GM12874 (cell line): ENCODE results near the gene FKBP2.

Experiments used
- CTCF ChIP-seq: IDR thresholded peaks from 2 replicates; pipeline ENCODE4 v1.5.1; 2011; ENCODE audit warnings: low read depth, mild to moderate bottlenecking, control low read depth, low read length, moderate library complexity; ENCODE audit not compliant: insufficient read depth

Gene FKBP2

GRCh38 chr11:64237484-64237951 lies 3.4 kb upstream of the FKBP2 start:
- TF ChIP-seq CTCF, result no peak

DNA sequence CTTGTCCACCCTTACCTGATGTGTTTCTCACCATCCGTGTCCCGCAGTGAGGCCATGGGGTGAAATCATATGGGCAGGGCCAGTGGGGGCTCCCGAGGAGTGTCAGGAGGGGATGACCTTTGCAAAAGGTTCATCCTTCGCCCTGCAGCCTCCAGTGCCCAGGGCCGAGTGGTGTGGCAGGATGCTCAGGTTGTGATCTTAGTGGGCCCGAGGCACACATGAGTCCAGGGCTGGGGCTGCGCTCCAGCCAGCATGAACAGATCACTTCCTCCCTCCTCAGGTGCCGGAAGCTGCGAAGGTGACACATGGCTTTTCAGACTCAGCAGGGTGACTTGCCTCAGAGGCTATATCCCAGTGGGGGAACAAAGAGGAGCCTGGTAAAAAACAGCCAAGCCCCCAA lies 2.8 kb upstream of the FKBP2 start:
- no peak for TF ChIP-seq CTCF

DNA sequence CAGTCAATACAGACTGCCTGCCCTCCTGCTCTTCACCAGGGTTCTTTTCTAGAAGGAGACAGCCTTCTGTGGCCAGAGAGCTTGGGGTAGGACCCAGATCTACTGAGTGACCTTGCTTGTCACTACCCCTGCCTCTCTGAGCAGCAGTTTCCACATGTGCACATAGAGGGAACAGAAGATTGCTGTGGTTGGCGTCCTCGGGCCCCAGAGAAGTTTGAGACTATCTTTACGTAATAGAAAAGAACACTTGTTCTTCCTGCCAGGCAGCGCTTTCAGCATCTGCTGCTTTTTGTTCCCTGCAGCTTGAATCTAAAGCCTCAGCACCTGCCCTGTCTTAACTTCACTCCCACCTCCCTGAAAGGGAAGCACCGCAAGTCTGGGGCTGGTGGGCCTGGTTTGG lies 1.9 kb upstream of the FKBP2 start:
- TF ChIP-seq CTCF, result no peak

GRCh38 chr11:64239662-64240434 lies 1.0 kb upstream of the FKBP2 start:
- no peak for TF ChIP-seq CTCF

GRCh38 chr11:64241241-64241490 lies 271 bp downstream of the FKBP2 start:
- no peak for TF ChIP-seq CTCF

- TF ChIP-seq CTCF, result no peak
Observed at GRCh38 chr11:64241491-64242374, 838 bp downstream of the FKBP2 start.

DNA sequence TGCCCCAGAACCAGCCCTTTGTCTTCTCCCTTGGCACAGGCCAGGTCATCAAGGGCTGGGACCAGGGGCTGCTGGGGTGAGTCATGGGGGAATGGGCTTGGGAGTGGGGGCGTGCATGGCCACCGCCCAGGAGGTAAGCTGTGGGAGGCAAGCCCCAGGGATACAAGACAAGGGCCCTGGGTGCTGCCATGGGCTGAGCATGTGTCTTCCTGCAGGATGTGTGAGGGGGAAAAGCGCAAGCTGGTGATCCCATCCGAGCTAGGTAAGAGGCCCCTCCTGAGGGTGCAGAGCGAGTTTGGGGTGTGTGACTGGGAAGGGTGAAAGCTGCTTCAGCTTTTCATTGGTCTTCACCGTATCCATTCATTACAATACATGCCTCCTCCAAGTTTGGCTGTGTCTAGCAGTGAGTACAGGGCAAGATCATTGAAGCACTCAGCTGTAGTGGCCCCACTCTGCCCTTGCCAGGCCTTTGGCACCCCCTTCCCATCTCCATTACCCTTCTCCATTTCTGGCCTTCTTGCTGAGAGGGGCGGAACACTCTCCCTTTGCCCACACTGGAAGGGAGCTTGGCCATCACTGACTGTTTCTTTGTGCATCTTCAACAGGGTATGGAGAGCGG lies 2.5 kb downstream of the FKBP2 start:
- no peak for TF ChIP-seq CTCF
